ENCODE results near the gene PARVG.

GRCh38 chr22:44201665-44202064 is 20.9 kb downstream of the PARVG start:
- TF ChIP-seq CTCF (conservative IDR thresholded peaks at IDR 0.05; ENCODE audit: low read depth, low read length) (no peak), EZH2phosphoT487 (IDR thresholded peaks at IDR 0.05; ENCODE audit: borderline replicate concordance, low read length) (no peak)
